ENCODE data around the gene HID1. TPM values are rescaled to one million over a fixed set of nuclear protein-coding genes. Genes with fewer than 3 reads are reported as not detected.

Gene HID1
- total and polyA plus RNA-seq, 9 of the 15 experiments (the other 6 are each of a cell fraction or from before 2014, with no cell fraction given) = 0.14 to 2.1 (median 0.54) TPM; not detected in 2

GRCh38 chr17:74903034-74903433, 69.5 kb downstream of the HID1 start:
- in situ Hi-C loops (cut with MboI) = no loop called here
- no peak for FAIRE-seq

More at GRCh38 chr17:74903034-74903433, 69.5 kb downstream of the HID1 start:
- ChIA-PET POLR2A (no interaction called here), CTCF (ENCODE audit: low intra/inter-chr PET ratio) (interaction anchor here (0.6 kb wide), 1 partner anchor 85 kb away, joined by 5 read pairs; no protein-coding TSS in a partner anchor)
- 0 out of 2 replicates have a peak, but pooled peaks cover 5% of the 10 kb centered on the region for H4K20me1 ChIP-seq (replicated peaks; ENCODE audit: control insufficient read depth, insufficient read depth, low read length)
- no peak overlapping the region for H3K4me2 ChIP-seq (ENCODE audit: insufficient read depth, low read length)
- TF ChIP-seq KDM1A (IDR thresholded peaks at IDR 0.05) (peak; percentile 31 to 41; a peak in 1 of 4 replicates), ZNF639 (CRISPR knock-in tag; conservative IDR thresholded peaks at IDR 0.05 in 1 of 2, IDR thresholded peaks at IDR 0.05 in 1 of 2) (no peak)
- peaks cover 17 to 39% of the 10 kb centered on the region in 2 experiments; a peak in 4 of 5 replicates for H3K27me3 ChIP-seq (ENCODE audit: control insufficient read depth in 2 of 2, insufficient read depth in 2 of 2, low read length in 2 of 2)
- no peak overlapping the region for H2AFZ ChIP-seq (ENCODE audit: low read depth, low read length)
- no peak overlapping the region for H3K27ac ChIP-seq (ENCODE audit: extremely low read depth, low read depth, low read length)
- H3K4me1 ChIP-seq (replicated peaks in 1 of 2; ENCODE audit: control insufficient read depth in 2 of 2, insufficient read depth in 2 of 2, low read length in 2 of 2) = no peaks in the 10 kb centered on the region; a peak in 1 of 5 replicates
- no peaks in the 10 kb centered on the region for H3K9me3 ChIP-seq (replicated peaks; ENCODE audit: control insufficient read depth, insufficient read depth, low read depth, low read length)
- DNase-seq (ENCODE audit: extremely low read depth in 1 of 4, low spot score in 3 of 4) = no peak
- no peak overlapping the region for H3K4me3 ChIP-seq
- no peak for ATAC-seq
- BruUV-seq (replicated peaks) = no TSS peak
- no peak overlapping the region for H3K9ac ChIP-seq (ENCODE audit: insufficient read depth in 1 of 2, low read depth in 2 of 2, low read length in 2 of 2)
- H3K36me3 ChIP-seq (ENCODE audit: control insufficient read depth, insufficient read depth, low read length) = no peaks in the 10 kb centered on the region
- 37% methylated on average over 9 of the region's 9 CpGs for WGBS (ENCODE audit: insufficient coverage, low coverage, missing lambda C conversion rate)
- no peaks in the 10 kb centered on the region for H3K9me1 ChIP-seq (ENCODE audit: control insufficient read depth, insufficient read depth, low read length)
- intact Hi-C loops (cut with micrococcal nuclease) = no loop called here
- no peaks in the 10 kb centered on the region for H3K79me2 ChIP-seq (ENCODE audit: control insufficient read depth, insufficient read depth, low read length)
